Liver (tissue), 3 donors: ENCODE data around the gene DCUN1D2.

ENCODE experiments used
- FOXA1 ChIP-seq: IDR thresholded peaks from 2 replicates; pipeline ENCODE4 v1.6.1; 2016; ENCODE audit warnings: antibody characterized with exemption
- GABPA ChIP-seq, 2 donors: IDR thresholded peaks in 1 of 2; conservative IDR thresholded peaks in 1 of 2; 2 replicates each; pipeline ENCODE4 v1.6.1; 2016; ENCODE audit warnings: antibody characterized with exemption in 2 of 2, mild to moderate bottlenecking in 1 of 2, moderate library complexity in 1 of 2
- HNF4G ChIP-seq: IDR thresholded peaks from 2 replicates; pipeline ENCODE4 v1.6.1; 2016; ENCODE audit warnings: antibody characterized with exemption
- JUND ChIP-seq, 2 donors: IDR thresholded peaks; 2 replicates each; pipeline ENCODE4 v1.6.1; 2016; ENCODE audit warnings: antibody characterized with exemption in 2 of 2
- NR2F2 ChIP-seq: IDR thresholded peaks from 2 replicates; pipeline ENCODE4 v1.6.1; 2016; ENCODE audit warnings: antibody characterized with exemption
- RAD21 ChIP-seq, 2 donors: IDR thresholded peaks; 2 replicates each; pipeline ENCODE4 v1.6.1; 2016; ENCODE audit warnings: antibody characterized with exemption in 2 of 2, mild to moderate bottlenecking in 2 of 2
- RXRA ChIP-seq, 2 donors: IDR thresholded peaks; 2 replicates each; pipeline ENCODE4 v1.6.1; 2017 to 2018; ENCODE audit warnings: antibody characterized with exemption in 2 of 2, mild to moderate bottlenecking in 1 of 2
- SP1 ChIP-seq: IDR thresholded peaks from 2 replicates; pipeline ENCODE4 v1.6.1; 2018; ENCODE audit warnings: antibody characterized with exemption, mild to moderate bottlenecking
- TAF1 ChIP-seq: conservative IDR thresholded peaks from 2 replicates; pipeline ENCODE4 v1.6.1; 2016; ENCODE audit warnings: antibody characterized with exemption, mild to moderate bottlenecking
- YY1 ChIP-seq: IDR thresholded peaks from 2 replicates; pipeline ENCODE4 v1.6.1; 2016; ENCODE audit warnings: antibody characterized with exemption, mild to moderate bottlenecking
- TF ChIP-seq, protein P1 (sequence below): fragments of 150-350 bp; IDR thresholded peaks from 2 replicates; pipeline ENCODE4 v1.5.1; 2017; ENCODE audit warnings: improper control_type of control experiment, low read depth, low read length; ENCODE audit not compliant: missing input control
- TF ChIP-seq, protein P2 (sequence below): IDR thresholded peaks from 2 replicates; pipeline ENCODE4 v1.6.1; 2016; ENCODE audit warnings: antibody characterized with exemption
- TF ChIP-seq, protein P3 (sequence below): IDR thresholded peaks from 2 replicates; pipeline ENCODE4 v1.6.1; 2016; ENCODE audit warnings: antibody characterized with exemption, mild to moderate bottlenecking
- TF ChIP-seq, protein P4 (sequence below): IDR thresholded peaks from 2 replicates; pipeline ENCODE4 v1.6.1; 2016; ENCODE audit warnings: antibody characterized with exemption
- donor health status: healthy.
- donor health status: healthy.

DNA sequence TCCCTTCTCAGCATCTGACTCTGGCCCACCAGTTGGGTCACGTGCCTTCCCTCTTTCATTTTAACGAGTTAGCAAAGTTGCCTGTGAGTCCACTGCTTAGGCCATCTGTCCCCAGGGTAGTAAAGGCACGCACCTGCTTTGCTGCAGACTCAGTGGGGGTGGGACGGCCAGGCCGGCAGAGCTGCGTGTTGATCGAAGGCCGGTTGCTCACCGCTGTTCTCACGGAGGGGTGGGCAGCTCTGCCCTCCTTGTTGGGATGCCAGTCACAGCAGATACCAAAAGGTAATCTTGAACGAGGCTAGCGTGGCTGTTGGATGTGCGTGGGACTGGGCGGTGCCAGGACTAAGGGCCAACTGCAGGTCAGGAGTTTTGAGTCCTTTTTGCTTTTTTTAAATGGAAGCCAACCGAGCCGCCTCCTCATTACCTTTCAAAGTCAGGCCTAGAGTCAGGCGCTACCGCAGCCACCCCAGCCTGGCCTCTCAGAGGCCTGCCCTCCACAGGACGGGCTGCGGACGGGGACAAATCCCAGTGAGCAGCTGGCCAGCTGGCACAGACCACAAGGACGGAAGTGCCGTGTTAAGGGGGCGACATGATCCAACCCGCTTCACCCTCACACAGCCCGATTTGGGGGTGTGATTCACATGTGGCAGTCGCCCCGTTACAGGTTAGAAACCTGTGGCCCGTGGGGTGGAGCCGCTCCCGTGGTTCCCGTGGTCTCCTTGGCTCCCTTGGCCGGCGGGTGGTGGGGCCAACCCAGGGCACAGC, 57.8 kb downstream of the DCUN1D2 start:
- no peak for TF ChIP-seq FOXA1
- TF ChIP-seq, protein P1, sequence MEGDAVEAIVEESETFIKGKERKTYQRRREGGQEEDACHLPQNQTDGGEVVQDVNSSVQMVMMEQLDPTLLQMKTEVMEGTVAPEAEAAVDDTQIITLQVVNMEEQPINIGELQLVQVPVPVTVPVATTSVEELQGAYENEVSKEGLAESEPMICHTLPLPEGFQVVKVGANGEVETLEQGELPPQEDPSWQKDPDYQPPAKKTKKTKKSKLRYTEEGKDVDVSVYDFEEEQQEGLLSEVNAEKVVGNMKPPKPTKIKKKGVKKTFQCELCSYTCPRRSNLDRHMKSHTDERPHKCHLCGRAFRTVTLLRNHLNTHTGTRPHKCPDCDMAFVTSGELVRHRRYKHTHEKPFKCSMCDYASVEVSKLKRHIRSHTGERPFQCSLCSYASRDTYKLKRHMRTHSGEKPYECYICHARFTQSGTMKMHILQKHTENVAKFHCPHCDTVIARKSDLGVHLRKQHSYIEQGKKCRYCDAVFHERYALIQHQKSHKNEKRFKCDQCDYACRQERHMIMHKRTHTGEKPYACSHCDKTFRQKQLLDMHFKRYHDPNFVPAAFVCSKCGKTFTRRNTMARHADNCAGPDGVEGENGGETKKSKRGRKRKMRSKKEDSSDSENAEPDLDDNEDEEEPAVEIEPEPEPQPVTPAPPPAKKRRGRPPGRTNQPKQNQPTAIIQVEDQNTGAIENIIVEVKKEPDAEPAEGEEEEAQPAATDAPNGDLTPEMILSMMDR = no peak
- no peak for TF ChIP-seq GABPA (IDR thresholded peaks at IDR 0.05 in 1 of 2, conservative IDR thresholded peaks at IDR 0.05 in 1 of 2)
- TF ChIP-seq, protein P2, sequence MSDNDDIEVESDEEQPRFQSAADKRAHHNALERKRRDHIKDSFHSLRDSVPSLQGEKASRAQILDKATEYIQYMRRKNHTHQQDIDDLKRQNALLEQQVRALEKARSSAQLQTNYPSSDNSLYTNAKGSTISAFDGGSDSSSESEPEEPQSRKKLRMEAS = no peak
- TF ChIP-seq, protein P3, sequence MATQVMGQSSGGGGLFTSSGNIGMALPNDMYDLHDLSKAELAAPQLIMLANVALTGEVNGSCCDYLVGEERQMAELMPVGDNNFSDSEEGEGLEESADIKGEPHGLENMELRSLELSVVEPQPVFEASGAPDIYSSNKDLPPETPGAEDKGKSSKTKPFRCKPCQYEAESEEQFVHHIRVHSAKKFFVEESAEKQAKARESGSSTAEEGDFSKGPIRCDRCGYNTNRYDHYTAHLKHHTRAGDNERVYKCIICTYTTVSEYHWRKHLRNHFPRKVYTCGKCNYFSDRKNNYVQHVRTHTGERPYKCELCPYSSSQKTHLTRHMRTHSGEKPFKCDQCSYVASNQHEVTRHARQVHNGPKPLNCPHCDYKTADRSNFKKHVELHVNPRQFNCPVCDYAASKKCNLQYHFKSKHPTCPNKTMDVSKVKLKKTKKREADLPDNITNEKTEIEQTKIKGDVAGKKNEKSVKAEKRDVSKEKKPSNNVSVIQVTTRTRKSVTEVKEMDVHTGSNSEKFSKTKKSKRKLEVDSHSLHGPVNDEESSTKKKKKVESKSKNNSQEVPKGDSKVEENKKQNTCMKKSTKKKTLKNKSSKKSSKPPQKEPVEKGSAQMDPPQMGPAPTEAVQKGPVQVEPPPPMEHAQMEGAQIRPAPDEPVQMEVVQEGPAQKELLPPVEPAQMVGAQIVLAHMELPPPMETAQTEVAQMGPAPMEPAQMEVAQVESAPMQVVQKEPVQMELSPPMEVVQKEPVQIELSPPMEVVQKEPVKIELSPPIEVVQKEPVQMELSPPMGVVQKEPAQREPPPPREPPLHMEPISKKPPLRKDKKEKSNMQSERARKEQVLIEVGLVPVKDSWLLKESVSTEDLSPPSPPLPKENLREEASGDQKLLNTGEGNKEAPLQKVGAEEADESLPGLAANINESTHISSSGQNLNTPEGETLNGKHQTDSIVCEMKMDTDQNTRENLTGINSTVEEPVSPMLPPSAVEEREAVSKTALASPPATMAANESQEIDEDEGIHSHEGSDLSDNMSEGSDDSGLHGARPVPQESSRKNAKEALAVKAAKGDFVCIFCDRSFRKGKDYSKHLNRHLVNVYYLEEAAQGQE = no peak
- TF ChIP-seq YY1 = no peak
- no peak for TF ChIP-seq HNF4G
- TF ChIP-seq SP1 = no peak
- no peak for TF ChIP-seq RXRA (IDR thresholded peaks at IDR 0.05)
- TF ChIP-seq NR2F2 = no peak
- TF ChIP-seq, protein P4, sequence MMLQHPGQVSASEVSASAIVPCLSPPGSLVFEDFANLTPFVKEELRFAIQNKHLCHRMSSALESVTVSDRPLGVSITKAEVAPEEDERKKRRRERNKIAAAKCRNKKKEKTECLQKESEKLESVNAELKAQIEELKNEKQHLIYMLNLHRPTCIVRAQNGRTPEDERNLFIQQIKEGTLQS = no peak
- no peak for TF ChIP-seq JUND (IDR thresholded peaks at IDR 0.05)
- no peak for TF ChIP-seq TAF1
- TF ChIP-seq RAD21 (IDR thresholded peaks at IDR 0.05) = no peak
